Upper lobe of left lung (tissue), 4 donors: ENCODE data around the gene MUC13.

Experiments used
- CTCF ChIP-seq, 6 experiments: fragments of 450-650 bp in 4 of 6; fragments of 200-600 bp in 2 of 6; sonication (generic) in 2 of 6; IDR thresholded peaks; one replicate each; pipeline ENCODE4 v1.5.1; 2016 to 2019; ENCODE audit warnings: antibody characterized with exemption in 6 of 6
- EP300 ChIP-seq, 4 donors: sonication (generic); formaldehyde crosslinking; IDR thresholded peaks; one replicate each; pipeline ENCODE4 v1.5.1; 2017; ENCODE audit warnings: antibody characterized with exemption in 4 of 4, control low read depth in 2 of 4
- POLR2A ChIP-seq, 4 donors: fragments of 450-650 bp; IDR thresholded peaks; one replicate each; pipeline ENCODE4 v1.5.1; 2016 to 2017; ENCODE audit warnings: antibody characterized with exemption in 4 of 4, mild to moderate bottlenecking in 2 of 4
- POLR2AphosphoS5 ChIP-seq, 2 donors: sonication (generic); formaldehyde crosslinking; IDR thresholded peaks; one replicate each; pipeline ENCODE4 v1.5.1; 2017; ENCODE audit warnings: antibody characterized with exemption in 2 of 2

- TF ChIP-seq CTCF (IDR thresholded peaks at IDR 0.05) (no peak), EP300 (IDR thresholded peaks at IDR 0.05) (no peak), POLR2A (IDR thresholded peaks at IDR 0.05) (no peak), POLR2AphosphoS5 (IDR thresholded peaks at IDR 0.05) (no peak)
Observed at GRCh38 chr3:124877674-124878073, 56.9 kb downstream of the MUC13 start.
